Ascending aorta (tissue), 2 donors: ENCODE measurements around the gene PDE7B. TPM values are rescaled to one million over a fixed set of nuclear protein-coding genes. Genes with fewer than 3 reads are reported as not detected.

ENCODE experiments used
- DNase-seq, 2 donors: peaks; one replicate each; pipeline ENCODE4 v3.0.0-alpha.2; 2019; ENCODE audit warnings: low spot score in 2 of 2
- H3K27ac ChIP-seq, 2 donors: fragments of 200-600 bp; sonication (generic); one replicate each; pipeline ENCODE4 v1.5.1; 2016 to 2017; ENCODE audit warnings: mild to moderate bottlenecking in 1 of 2
- H3K27me3 ChIP-seq: fragments of 200-600 bp; sonication (generic); one replicate; pipeline ENCODE4 v1.5.1; 2017
- H3K36me3 ChIP-seq, 2 donors: fragments of 200-600 bp; sonication (generic); one replicate each; pipeline ENCODE4 v1.5.1; 2016
- H3K4me1 ChIP-seq, 2 donors: fragments of 200-600 bp; sonication (generic); one replicate each; pipeline ENCODE4 v1.5.1; 2016 to 2017; ENCODE audit warnings: mild to moderate bottlenecking in 1 of 2
- H3K4me3 ChIP-seq, 2 donors: fragments of 200-600 bp; sonication (generic); one replicate each; pipeline ENCODE4 v1.5.1; 2016 to 2017; ENCODE audit warnings: mild to moderate bottlenecking in 1 of 2
- H3K9me3 ChIP-seq, 2 donors: fragments of 200-600 bp; sonication (generic); one replicate each; pipeline ENCODE4 v1.5.1; 2016
- CTCF ChIP-seq, 3 experiments: fragments of 200-600 bp in 2 of 3; fragments of 450-650 bp in 1 of 3; sonication (generic) in 2 of 3; IDR thresholded peaks; one replicate each; pipeline ENCODE4 v1.5.1; 2016 to 2019; ENCODE audit warnings: antibody characterized with exemption in 3 of 3, mild to moderate bottlenecking in 1 of 3, moderate library complexity in 1 of 3
- intact Hi-C: fragments of 100-400 bp; cut with DNase I; formaldehyde crosslinking; loops from one replicate; pipeline ENCODE4 v1.15.1; 2023
- total RNA-seq: library from RNA; depleted of rRNA; stranded (reverse); fragments of >200 nt; gene quantifications from one replicate; pipeline ENCODE4 v1.1.0, GENCODE V29; 2016

PDE7B gene
- total RNA-seq, 1 donor from 2014 or later, result 6.0 TPM

- no peaks in the 10 kb centered on the region for H3K36me3 ChIP-seq
- H3K4me3 ChIP-seq, result no peak overlapping the region
- intact Hi-C loops, result no loop called here
- H3K27me3 ChIP-seq, result no peaks in the 10 kb centered on the region
- no peaks in the 10 kb centered on the region for H3K9me3 ChIP-seq
- TF ChIP-seq CTCF (IDR thresholded peaks at IDR 0.05), result no peak
- no peak overlapping the region for H3K27ac ChIP-seq
- DNase-seq, result no peak
- peaks cover 0 to 5% of the 10 kb centered on the region in 2 donors for H3K4me1 ChIP-seq
These were observed 89.2 kb downstream of the PDE7B start for GRCh38 chr6:135940616-135941167.

- H3K9me3 ChIP-seq, result no peaks in the 10 kb centered on the region
- TF ChIP-seq CTCF (IDR thresholded peaks at IDR 0.05), result no peak
- no peak for DNase-seq
- no peak overlapping the region for H3K4me3 ChIP-seq
- H3K27ac ChIP-seq, result no peak overlapping the region
- no peaks in the 10 kb centered on the region for H3K36me3 ChIP-seq
- no peaks in the 10 kb centered on the region for H3K27me3 ChIP-seq
- peaks cover 0 to under 1% of the 10 kb centered on the region in 2 donors for H3K4me1 ChIP-seq
- intact Hi-C loops, result no loop called here
These were observed 89.9 kb downstream of the PDE7B start for GRCh38 chr6:135941275-135942025.

- no peaks in the 10 kb centered on the region for H3K4me1 ChIP-seq
- H3K36me3 ChIP-seq, result no peaks in the 10 kb centered on the region
- H3K4me3 ChIP-seq, result no peak overlapping the region
These were observed 92.6 kb downstream of the PDE7B start for GRCh38 chr6:135944120-135944519.

GRCh38 chr6:135946674-135947073 lies 95.2 kb downstream of the PDE7B start:
- no peak for DNase-seq
- TF ChIP-seq CTCF (IDR thresholded peaks at IDR 0.05), result no peak
- Histone ChIP-seq H3K4me3 (no peak overlapping the region), H3K27ac (no peak overlapping the region), H3K4me1 (no peaks in the 10 kb centered on the region), H3K36me3 (no peaks in the 10 kb centered on the region), H3K9me3 (no peaks in the 10 kb centered on the region), H3K27me3 (no peaks in the 10 kb centered on the region)
- intact Hi-C loops, result no loop called here

More at GRCh38 chr6:135944120-135944519, 92.6 kb downstream of the PDE7B start:
- H3K9me3 ChIP-seq, result no peaks in the 10 kb centered on the region
- no peak for TF ChIP-seq CTCF (IDR thresholded peaks at IDR 0.05)
- no peak overlapping the region for H3K27ac ChIP-seq
- DNase-seq, result no peak
- intact Hi-C loops, result no loop called here
- H3K27me3 ChIP-seq, result no peaks in the 10 kb centered on the region

- DNase-seq, result no peak
- intact Hi-C loops, result no loop called here
These were observed 99.2 kb downstream of the PDE7B start for GRCh38 chr6:135950669-135951068.

More at GRCh38 chr6:135950669-135951068, 99.2 kb downstream of the PDE7B start:
- Histone ChIP-seq H3K27me3 (no peaks in the 10 kb centered on the region), H3K4me1 (no peaks in the 10 kb centered on the region), H3K9me3 (no peaks in the 10 kb centered on the region), H3K27ac (no peak overlapping the region), H3K4me3 (no peak overlapping the region), H3K36me3 (no peaks in the 10 kb centered on the region)
- no peak for TF ChIP-seq CTCF (IDR thresholded peaks at IDR 0.05)
